Measurements from ENCODE around the gene TSC1.

Gene TSC1

GRCh38 chr9:132961002-132961401 is 16.6 kb upstream of the TSC1 start:
- H3K36me3 ChIP-seq = no peaks in the 10 kb centered on the region
- peaks cover 27% of the 10 kb centered on the region for H3K9me3 ChIP-seq
- H4K20me1 ChIP-seq = no peaks in the 10 kb centered on the region

GRCh38 chr9:132957805-132958204 is 13.4 kb upstream of the TSC1 start:
- TF ChIP-seq Cebpa-rat (IDR thresholded peaks at IDR 0.05) = no peak
- Histone ChIP-seq H3K4me2 (no peak overlapping the region), H3K27me3 (no peaks in the 10 kb centered on the region), H3K4me1 (no peaks in the 10 kb centered on the region), H3K36me3 (no peaks in the 10 kb centered on the region), H3K9me3 (peaks cover 49% of the 10 kb centered on the region), H3K27ac (no peak overlapping the region), H4K20me1 (no peaks in the 10 kb centered on the region), H3K9ac (no peak overlapping the region), H3K4me3 (no peak overlapping the region)

More at GRCh38 chr9:132961002-132961401, 16.6 kb upstream of the TSC1 start:
- no peaks in the 10 kb centered on the region for H3K27me3 ChIP-seq
- H3K4me3 ChIP-seq = no peak overlapping the region
- H3K4me1 ChIP-seq = no peaks in the 10 kb centered on the region
- TF ChIP-seq Cebpa-rat (IDR thresholded peaks at IDR 0.05) = no peak
- H3K27ac ChIP-seq = no peak overlapping the region
- H3K4me2 ChIP-seq = no peak overlapping the region
- H3K9ac ChIP-seq = no peak overlapping the region

GRCh38 chr9:132955768-132956167 is 11.4 kb upstream of the TSC1 start:
- no peaks in the 10 kb centered on the region for H3K27me3 ChIP-seq
- no peaks in the 10 kb centered on the region for H3K4me1 ChIP-seq
- no peak overlapping the region for H3K4me3 ChIP-seq
- no peaks in the 10 kb centered on the region for H3K36me3 ChIP-seq
- no peak for TF ChIP-seq Cebpa-rat (IDR thresholded peaks at IDR 0.05)
- no peak overlapping the region for H3K4me2 ChIP-seq
- no peak overlapping the region for H3K9ac ChIP-seq
- no peaks in the 10 kb centered on the region for H4K20me1 ChIP-seq
- H3K9me3 ChIP-seq = peaks cover 49% of the 10 kb centered on the region
- H3K27ac ChIP-seq = no peak overlapping the region

DNA sequence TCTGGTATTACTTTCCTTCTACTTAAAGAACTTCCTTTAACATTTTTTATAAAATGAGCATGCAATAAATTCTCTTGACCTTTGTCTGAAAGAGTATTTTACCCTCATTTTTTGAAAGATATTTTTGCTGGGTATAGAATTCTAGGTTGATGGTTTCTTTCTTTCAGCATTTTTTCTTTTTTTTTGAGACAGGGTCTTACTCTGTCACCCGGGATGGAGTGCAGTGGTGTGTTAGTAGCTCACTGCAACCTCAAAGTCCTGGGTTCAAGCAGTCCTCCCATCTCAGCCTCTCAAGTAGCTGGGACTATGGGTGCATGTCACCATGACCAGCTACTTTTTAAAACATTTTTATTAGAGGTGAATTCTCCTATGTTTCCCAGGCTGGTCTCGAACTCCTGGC is 10.7 kb upstream of the TSC1 start:
- Histone ChIP-seq H4K20me1 (no peaks in the 10 kb centered on the region), H3K9me3 (peaks cover 49% of the 10 kb centered on the region), H3K27me3 (no peaks in the 10 kb centered on the region), H3K4me2 (no peak overlapping the region), H3K36me3 (no peaks in the 10 kb centered on the region), H3K27ac (no peak overlapping the region), H3K4me1 (no peaks in the 10 kb centered on the region), H3K4me3 (no peak overlapping the region), H3K9ac (no peak overlapping the region)
- no peak for TF ChIP-seq Cebpa-rat (IDR thresholded peaks at IDR 0.05)

DNA sequence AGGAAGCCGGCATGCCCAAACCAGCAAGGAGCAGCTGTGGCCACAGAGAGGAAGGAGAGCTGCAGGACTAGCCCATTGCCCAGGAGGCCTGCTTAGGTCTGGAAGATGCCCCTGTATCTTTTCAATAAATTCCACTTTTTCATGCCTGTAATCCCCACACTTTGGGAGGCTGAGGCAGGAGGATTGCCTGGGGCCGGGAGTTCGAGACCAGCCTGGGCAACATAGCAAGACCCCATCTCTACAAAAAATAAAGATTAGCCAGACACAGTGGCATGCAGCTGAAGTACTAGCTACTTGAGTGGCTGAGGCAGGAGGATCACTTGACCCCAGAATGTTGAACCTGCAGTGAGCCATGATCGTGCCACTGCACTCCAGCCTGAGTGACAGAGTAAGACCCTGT is 5.3 kb upstream of the TSC1 start:
- peaks cover 9% of the 10 kb centered on the region for H3K9me3 ChIP-seq
- no peak overlapping the region for H3K4me2 ChIP-seq
- H3K27me3 ChIP-seq = no peaks in the 10 kb centered on the region
- no peaks in the 10 kb centered on the region for H4K20me1 ChIP-seq
- no peaks in the 10 kb centered on the region for H3K36me3 ChIP-seq
- no peak overlapping the region for H3K4me3 ChIP-seq
- no peak overlapping the region for H3K27ac ChIP-seq
- no peak overlapping the region for H3K9ac ChIP-seq
- peaks cover 12% of the 10 kb centered on the region for H3K4me1 ChIP-seq
- TF ChIP-seq Cebpa-rat (IDR thresholded peaks at IDR 0.05) = no peak

DNA sequence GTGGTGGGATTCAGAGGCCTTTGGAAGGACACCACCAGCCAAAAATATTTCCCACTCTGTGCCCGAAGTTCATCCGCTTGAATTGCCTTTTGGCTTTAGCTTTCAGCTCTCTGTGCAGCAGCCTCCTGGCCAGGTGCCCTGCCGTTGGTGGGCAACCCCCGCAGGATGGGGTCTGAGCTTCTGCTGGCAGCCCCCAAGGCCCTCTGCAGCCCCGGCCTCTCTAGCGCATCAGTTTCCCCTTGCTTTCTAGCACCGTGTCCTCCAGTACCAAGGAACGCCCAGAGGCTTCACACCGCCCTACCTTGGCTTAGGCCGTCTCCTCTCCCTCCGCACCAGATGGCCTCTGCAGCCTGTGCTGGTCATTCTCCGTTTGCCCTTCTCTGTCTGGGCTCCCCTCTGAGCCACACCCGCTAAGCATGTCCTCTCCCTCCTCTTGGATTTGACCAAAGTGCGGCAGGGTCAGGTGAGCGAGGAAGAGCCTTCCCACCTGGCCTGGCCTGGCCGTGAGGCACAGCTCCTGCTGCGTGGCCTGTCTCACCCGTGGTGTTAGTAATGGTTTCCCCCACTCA is 4.2 kb upstream of the TSC1 start:
- peaks cover 6% of the 10 kb centered on the region; the same call in 1 of the 2 replicates for H4K20me1 ChIP-seq
- H3K4me3 ChIP-seq = no peak overlapping the region
- no peak overlapping the region for H3K4me2 ChIP-seq
- H3K27ac ChIP-seq = no peak overlapping the region
- no peaks in the 10 kb centered on the region for H3K9me3 ChIP-seq
- H3K27me3 ChIP-seq = no peaks in the 10 kb centered on the region
- TF ChIP-seq Cebpa-rat (IDR thresholded peaks at IDR 0.05) = no peak
- H3K9ac ChIP-seq = no peak overlapping the region
- peaks cover 14% of the 10 kb centered on the region for H3K4me1 ChIP-seq
- no peaks in the 10 kb centered on the region for H3K36me3 ChIP-seq

- H4K20me1 ChIP-seq = peaks cover 10% of the 10 kb centered on the region; the same call in 1 of the 2 replicates
- no peaks in the 10 kb centered on the region for H3K9me3 ChIP-seq
- no peaks in the 10 kb centered on the region for H3K27me3 ChIP-seq
- H3K9ac ChIP-seq = no peak overlapping the region
- H3K36me3 ChIP-seq = no peaks in the 10 kb centered on the region
- H3K27ac ChIP-seq = no peak overlapping the region
- H3K4me2 ChIP-seq = no peak overlapping the region
- no peak overlapping the region for H3K4me3 ChIP-seq
- no peak for TF ChIP-seq Cebpa-rat (IDR thresholded peaks at IDR 0.05)
- H3K4me1 ChIP-seq = peaks cover 23% of the 10 kb centered on the region
Observed at GRCh38 chr9:132947756-132948155, 3.3 kb upstream of the TSC1 start.

DNA sequence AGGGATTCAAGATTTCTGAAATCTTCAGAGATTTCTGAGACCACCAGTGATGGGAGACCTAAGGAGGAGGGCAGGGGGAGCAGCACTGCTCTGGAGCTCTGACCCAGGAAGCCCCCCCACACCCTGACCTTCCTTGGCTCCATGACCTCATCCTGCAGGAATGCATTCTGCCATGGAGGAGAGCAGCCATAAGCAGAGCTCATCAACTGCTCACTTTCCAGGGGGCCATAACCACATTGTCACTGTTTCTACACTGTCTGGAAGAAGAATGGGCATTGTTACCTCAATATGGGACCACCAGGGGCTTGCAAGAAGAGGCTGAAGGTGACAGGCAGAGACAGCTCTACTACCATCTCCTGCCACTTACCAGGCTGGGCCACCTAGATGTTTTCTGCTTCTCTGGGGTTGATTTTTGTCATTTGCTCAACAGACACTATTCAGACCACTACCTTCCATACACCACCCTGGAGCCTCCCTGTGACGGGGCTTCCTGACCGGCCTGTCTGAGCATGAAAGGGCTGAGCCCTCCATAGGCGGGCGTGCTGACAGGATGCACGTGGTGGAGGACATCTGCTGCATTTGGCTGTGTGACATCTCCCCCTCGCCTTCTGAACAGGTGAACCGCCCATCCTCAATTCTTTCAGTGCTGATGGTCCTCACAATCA is 2.3 kb upstream of the TSC1 start:
- Histone ChIP-seq H3K27ac (no peak overlapping the region), H3K9ac (no peak overlapping the region), H3K4me1 (peaks cover 32% of the 10 kb centered on the region), H3K36me3 (no peaks in the 10 kb centered on the region), H3K4me2 (no peak overlapping the region), H3K9me3 (no peaks in the 10 kb centered on the region), H3K4me3 (no peak overlapping the region), H4K20me1 (peaks cover 10% of the 10 kb centered on the region; the same call in 1 of the 2 replicates), H3K27me3 (no peaks in the 10 kb centered on the region)
- TF ChIP-seq Cebpa-rat (IDR thresholded peaks at IDR 0.05) = no peak

GRCh38 chr9:132946211-132946610 is 1.8 kb upstream of the TSC1 start:
- H3K9me3 ChIP-seq = no peaks in the 10 kb centered on the region
- TF ChIP-seq Cebpa-rat (IDR thresholded peaks at IDR 0.05) = no peak
- no peak overlapping the region for H3K27ac ChIP-seq

More at GRCh38 chr9:132946211-132946610, 1.8 kb upstream of the TSC1 start:
- H3K9ac ChIP-seq = no peak overlapping the region
- no peaks in the 10 kb centered on the region for H3K36me3 ChIP-seq
- H3K4me1 ChIP-seq = peaks cover 36% of the 10 kb centered on the region
- H3K27me3 ChIP-seq = no peaks in the 10 kb centered on the region
- H3K4me3 ChIP-seq = no peak overlapping the region
- peaks cover 10% of the 10 kb centered on the region; the same call in 1 of the 2 replicates for H4K20me1 ChIP-seq
- no peak overlapping the region for H3K4me2 ChIP-seq

All from BLaER1 (cell line).